ENCODE results near the gene MYO1A.
"Not testable (repeated sequence)": the region's sequence is repeated elsewhere in the genome, so short reads cannot be mapped to it uniquely, and the experiment has no call there.

Gene MYO1A

GRCh38 chr12:57027805-57028153 lies 22.1 kb downstream of the MYO1A start:
- in situ Hi-C loops (cut with MboI; ENCODE audit: low pct_unique_long_range_greater_than_20kb, low sequenced_read_pairs) = no loop called here
- no peak for DNase-seq

GRCh38 chr12:57027011-57027804 lies 22.7 kb downstream of the MYO1A start:
- DNase-seq = peak; percentile 35

GRCh38 chr12:57025196-57025595 lies 24.7 kb downstream of the MYO1A start:
- DNase-seq = no peak
- in situ Hi-C loops (cut with MboI; ENCODE audit: low pct_unique_long_range_greater_than_20kb, low sequenced_read_pairs) = no loop called here

More at GRCh38 chr12:57027011-57027804, 22.7 kb downstream of the MYO1A start:
- in situ Hi-C loops (cut with MboI; ENCODE audit: low pct_unique_long_range_greater_than_20kb, low sequenced_read_pairs) = no loop called here

GRCh38 chr12:57022324-57022723 lies 27.6 kb downstream of the MYO1A start:
- in situ Hi-C loops (cut with MboI; ENCODE audit: low pct_unique_long_range_greater_than_20kb, low sequenced_read_pairs); DNase-seq: not testable (repeated sequence)

- DNase-seq = no peak
- in situ Hi-C loops (cut with MboI; ENCODE audit: low pct_unique_long_range_greater_than_20kb, low sequenced_read_pairs) = loop anchor here (10.0 kb wide), 1 partner anchor 85 kb away; no protein-coding TSS in a partner anchor
Observed at GRCh38 chr12:57019983-57020719, 29.8 kb downstream of the MYO1A start.

- in situ Hi-C loops (cut with MboI; ENCODE audit: low pct_unique_long_range_greater_than_20kb, low sequenced_read_pairs) = loop anchor here (10.0 kb wide), 1 partner anchor 86 kb away; no protein-coding TSS in a partner anchor
Observed at GRCh38 chr12:57018906-57019305, 31.0 kb downstream of the MYO1A start.

GRCh38 chr12:57018353-57018752 lies 31.6 kb downstream of the MYO1A start:
- in situ Hi-C loops (cut with MboI; ENCODE audit: low pct_unique_long_range_greater_than_20kb, low sequenced_read_pairs) = loop anchor here (10.0 kb wide), 1 partner anchor 86 kb away; no protein-coding TSS in a partner anchor
- DNase-seq = not testable (repeated sequence)

More at GRCh38 chr12:57018906-57019305, 31.0 kb downstream of the MYO1A start:
- no peak for DNase-seq

- DNase-seq = no peak
- in situ Hi-C loops (cut with MboI; ENCODE audit: low pct_unique_long_range_greater_than_20kb, low sequenced_read_pairs) = loop anchor here (10.0 kb wide), 1 partner anchor 88 kb away; no protein-coding TSS in a partner anchor
Observed at GRCh38 chr12:57016348-57016747, 33.6 kb downstream of the MYO1A start, which contains the start of gene TAC3. Gene TAC3, minus strand, starts transcription at chr12:57016529. Its CDS starts 732 bp downstream, at chr12:57015797.

- no peak for DNase-seq
- in situ Hi-C loops (cut with MboI; ENCODE audit: low pct_unique_long_range_greater_than_20kb, low sequenced_read_pairs) = loop anchor here (10.0 kb wide), 1 partner anchor 92 kb away; no protein-coding TSS in a partner anchor
Observed at GRCh38 chr12:57012600-57013465, 37.1 kb downstream of the MYO1A start.

- DNase-seq = no peak
- in situ Hi-C loops (cut with MboI; ENCODE audit: low pct_unique_long_range_greater_than_20kb, low sequenced_read_pairs) = loop anchor here (10.0 kb wide), 1 partner anchor 93 kb away; no protein-coding TSS in a partner anchor
Observed at GRCh38 chr12:57011438-57012424, 38.2 kb downstream of the MYO1A start.

GRCh38 chr12:57010627-57011247 lies 39.2 kb downstream of the MYO1A start:
- in situ Hi-C loops (cut with MboI; ENCODE audit: low pct_unique_long_range_greater_than_20kb, low sequenced_read_pairs) = loop anchor here (10.0 kb wide), 1 partner anchor 94 kb away; no protein-coding TSS in a partner anchor
- DNase-seq = no peak

GRCh38 chr12:57009949-57010626 lies 39.8 kb downstream of the MYO1A start:
- in situ Hi-C loops (cut with MboI; ENCODE audit: low pct_unique_long_range_greater_than_20kb, low sequenced_read_pairs) = loop anchor here (10.0 kb wide), 2 partner anchors 95 to 245 kb away; partner anchors contain the start of gene HSD17B6
- DNase-seq = no peak

- peak; percentile 86 for DNase-seq
- in situ Hi-C loops (cut with MboI; ENCODE audit: low pct_unique_long_range_greater_than_20kb, low sequenced_read_pairs) = loop anchor here (10.0 kb wide), 1 partner anchor 243 kb away; the partner anchor contains the start of gene HSD17B6
Observed at GRCh38 chr12:57008178-57008577, 41.8 kb downstream of the MYO1A start.

GRCh38 chr12:57006809-57007475 lies 43.0 kb downstream of the MYO1A start:
- in situ Hi-C loops (cut with MboI; ENCODE audit: low pct_unique_long_range_greater_than_20kb, low sequenced_read_pairs) = loop anchor here (10.0 kb wide), 1 partner anchor 242 kb away; the partner anchor contains the start of gene HSD17B6
- DNase-seq = no peak

- in situ Hi-C loops (cut with MboI; ENCODE audit: low pct_unique_long_range_greater_than_20kb, low sequenced_read_pairs) = loop anchor here (10.0 kb wide), 1 partner anchor 241 kb away; the partner anchor contains the start of gene HSD17B6
- peak; percentile 43 for DNase-seq
Observed at GRCh38 chr12:57005980-57006808, 43.7 kb downstream of the MYO1A start, which contains the start of gene ZBTB39. Gene ZBTB39, minus strand, starts transcription at chr12:57006546. Its CDS starts 1,629 bp downstream, at chr12:57004917.
